Coronary artery (tissue), 2 donors: ENCODE measurements around the gene HS1BP3.

Experiments used
- DNase-seq: peaks from one replicate; pipeline ENCODE4 v3.0.0-alpha.2; 2017; ENCODE audit warnings: low spot score
- H3K27ac ChIP-seq, 2 donors: fragments of 200-600 bp; sonication (generic); one replicate each; pipeline ENCODE4 v1.5.1; 2016 to 2019
- H3K4me3 ChIP-seq: fragments of 200-600 bp; sonication (generic); 2 replicates; pipeline ENCODE4 v1.5.1; 2016; ENCODE audit warnings: mild to moderate bottlenecking, moderate library complexity
- TF ChIP-seq, protein P1 (sequence below): fragments of 200-600 bp; sonication (generic); IDR thresholded peaks from one replicate; pipeline ENCODE4 v1.5.1; 2019; ENCODE audit warnings: antibody characterized with exemption

The HS1BP3 gene

DNA sequence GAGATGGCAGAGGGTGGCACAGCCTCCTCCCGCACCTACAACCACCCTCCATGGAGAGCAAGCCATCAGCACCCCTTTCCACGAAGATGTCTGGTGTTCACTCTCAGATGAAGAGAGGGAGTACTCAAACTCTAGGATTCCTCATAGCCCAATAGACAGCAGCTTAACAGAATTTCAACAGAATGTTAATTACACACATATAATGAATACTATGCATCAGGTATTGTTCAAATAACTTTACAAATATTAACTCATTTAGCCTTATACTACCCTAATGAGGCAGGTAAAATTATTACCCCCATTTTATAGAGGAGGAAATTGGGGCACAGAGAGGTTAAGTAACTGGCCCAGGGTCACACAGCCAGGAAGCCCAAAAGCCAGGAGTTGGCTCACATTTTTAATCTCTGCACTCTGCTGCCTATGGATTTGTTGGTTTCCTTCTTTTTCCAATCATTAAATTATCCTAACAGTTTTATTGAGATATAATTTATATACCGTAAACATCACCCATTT lies 39.0 kb downstream of the HS1BP3 start:
- peak overlapping the region; percentile 22 for H3K4me3 ChIP-seq
- no peak for DNase-seq
- H3K27ac ChIP-seq: peak overlapping the region; percentile 74 to 88
- TF ChIP-seq, protein P1, sequence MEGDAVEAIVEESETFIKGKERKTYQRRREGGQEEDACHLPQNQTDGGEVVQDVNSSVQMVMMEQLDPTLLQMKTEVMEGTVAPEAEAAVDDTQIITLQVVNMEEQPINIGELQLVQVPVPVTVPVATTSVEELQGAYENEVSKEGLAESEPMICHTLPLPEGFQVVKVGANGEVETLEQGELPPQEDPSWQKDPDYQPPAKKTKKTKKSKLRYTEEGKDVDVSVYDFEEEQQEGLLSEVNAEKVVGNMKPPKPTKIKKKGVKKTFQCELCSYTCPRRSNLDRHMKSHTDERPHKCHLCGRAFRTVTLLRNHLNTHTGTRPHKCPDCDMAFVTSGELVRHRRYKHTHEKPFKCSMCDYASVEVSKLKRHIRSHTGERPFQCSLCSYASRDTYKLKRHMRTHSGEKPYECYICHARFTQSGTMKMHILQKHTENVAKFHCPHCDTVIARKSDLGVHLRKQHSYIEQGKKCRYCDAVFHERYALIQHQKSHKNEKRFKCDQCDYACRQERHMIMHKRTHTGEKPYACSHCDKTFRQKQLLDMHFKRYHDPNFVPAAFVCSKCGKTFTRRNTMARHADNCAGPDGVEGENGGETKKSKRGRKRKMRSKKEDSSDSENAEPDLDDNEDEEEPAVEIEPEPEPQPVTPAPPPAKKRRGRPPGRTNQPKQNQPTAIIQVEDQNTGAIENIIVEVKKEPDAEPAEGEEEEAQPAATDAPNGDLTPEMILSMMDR: no peak

DNA sequence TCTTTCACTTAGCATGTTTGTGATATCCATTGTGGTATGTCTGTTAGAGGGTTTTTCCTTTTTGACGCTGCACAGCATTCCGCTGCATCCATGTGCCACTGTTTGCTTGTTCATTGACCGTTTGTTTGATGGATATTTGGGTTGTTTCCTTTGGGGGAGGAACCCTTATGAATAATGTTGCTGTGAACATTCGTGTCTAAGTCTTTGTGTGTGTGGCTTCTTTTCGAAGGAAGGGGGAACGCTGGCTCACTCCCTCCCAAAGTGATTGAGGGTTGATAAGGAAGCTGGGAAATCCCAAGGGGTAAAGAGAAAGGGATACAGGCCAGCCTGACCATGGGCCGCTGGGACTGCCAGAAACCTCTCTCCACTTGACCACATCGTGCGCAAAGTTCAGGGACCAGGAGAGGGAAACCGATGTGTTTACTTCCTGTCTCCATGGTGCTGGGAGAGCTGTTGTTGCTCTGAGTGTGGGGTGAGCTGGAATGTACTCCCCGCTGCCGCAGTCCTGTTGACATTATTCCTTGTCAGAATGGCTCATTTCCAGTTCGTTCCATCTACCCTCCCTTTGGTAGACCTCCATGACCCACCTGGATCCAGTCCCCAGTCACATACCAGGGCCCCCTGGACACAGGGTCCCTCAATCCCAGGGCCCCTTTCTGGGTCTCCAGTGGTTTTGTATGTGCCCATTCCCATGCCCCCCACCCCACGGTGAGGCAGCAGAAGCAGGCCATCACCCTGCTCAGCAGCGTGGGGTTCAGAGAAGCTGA lies 39.6 kb downstream of the HS1BP3 start:
- Histone ChIP-seq H3K27ac (peak overlapping the region; percentile 74 to 88), H3K4me3 (peak overlapping the region; percentile 22)
- DNase-seq: peak; percentile 96
- TF ChIP-seq, protein P1: no peak

DNA sequence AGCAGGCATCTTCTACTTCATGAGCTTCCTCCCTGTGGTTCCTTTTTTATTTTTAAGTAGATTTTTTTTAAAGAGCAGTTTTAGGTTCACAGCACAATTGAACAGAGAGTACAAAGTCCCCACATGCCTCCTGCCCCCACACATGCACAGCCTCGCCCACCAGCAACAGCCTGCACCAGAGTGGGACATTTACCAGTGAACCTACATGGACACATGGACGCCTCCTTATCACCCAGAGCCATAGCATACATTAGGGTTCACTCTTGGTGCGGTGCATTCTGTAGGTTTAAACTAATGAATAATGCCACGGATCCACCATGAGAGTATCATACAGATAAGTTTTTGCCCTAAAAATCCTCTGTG lies 40.9 kb downstream of the HS1BP3 start:
- H3K4me3 ChIP-seq: no peak overlapping the region
- DNase-seq: no peak
- TF ChIP-seq, protein P1: no peak
- no peak overlapping the region for H3K27ac ChIP-seq

DNA sequence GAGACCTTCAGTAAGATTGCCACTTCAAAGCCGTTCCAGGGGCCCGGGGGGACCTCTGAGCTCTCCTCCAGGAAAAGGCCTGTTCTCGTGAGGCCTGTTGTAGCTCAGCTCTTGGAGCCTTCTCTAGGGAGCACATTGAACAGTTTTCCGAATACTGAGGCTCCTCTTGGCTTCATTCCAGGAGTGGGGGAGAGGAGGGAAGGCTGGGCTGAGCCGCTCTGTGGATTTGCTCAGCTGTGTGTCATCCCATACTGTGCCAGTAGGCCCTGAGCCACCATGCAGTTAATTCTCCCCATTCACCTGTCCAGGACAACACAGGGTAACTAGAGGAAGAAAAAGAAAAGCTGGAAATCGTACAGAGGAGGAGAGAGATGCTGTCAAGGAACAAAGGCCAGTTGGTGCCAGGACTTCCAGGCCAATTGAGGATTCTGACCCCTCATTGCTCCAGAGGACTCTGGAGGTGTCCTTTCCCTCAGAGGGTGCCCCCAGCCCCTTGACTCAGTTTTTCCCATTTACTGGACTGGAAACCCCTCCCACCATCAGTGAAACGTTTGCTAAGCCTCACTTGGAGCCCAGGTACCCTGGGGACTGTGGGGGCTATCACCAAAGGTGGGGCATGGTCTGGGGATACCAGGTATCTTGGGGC lies 41.4 kb downstream of the HS1BP3 start:
- Histone ChIP-seq H3K27ac (peak overlapping the region in 1 of 2 donors; percentile 0), H3K4me3 (no peak overlapping the region)
- peak; percentile 73 for DNase-seq
- TF ChIP-seq, protein P1: no peak

DNA sequence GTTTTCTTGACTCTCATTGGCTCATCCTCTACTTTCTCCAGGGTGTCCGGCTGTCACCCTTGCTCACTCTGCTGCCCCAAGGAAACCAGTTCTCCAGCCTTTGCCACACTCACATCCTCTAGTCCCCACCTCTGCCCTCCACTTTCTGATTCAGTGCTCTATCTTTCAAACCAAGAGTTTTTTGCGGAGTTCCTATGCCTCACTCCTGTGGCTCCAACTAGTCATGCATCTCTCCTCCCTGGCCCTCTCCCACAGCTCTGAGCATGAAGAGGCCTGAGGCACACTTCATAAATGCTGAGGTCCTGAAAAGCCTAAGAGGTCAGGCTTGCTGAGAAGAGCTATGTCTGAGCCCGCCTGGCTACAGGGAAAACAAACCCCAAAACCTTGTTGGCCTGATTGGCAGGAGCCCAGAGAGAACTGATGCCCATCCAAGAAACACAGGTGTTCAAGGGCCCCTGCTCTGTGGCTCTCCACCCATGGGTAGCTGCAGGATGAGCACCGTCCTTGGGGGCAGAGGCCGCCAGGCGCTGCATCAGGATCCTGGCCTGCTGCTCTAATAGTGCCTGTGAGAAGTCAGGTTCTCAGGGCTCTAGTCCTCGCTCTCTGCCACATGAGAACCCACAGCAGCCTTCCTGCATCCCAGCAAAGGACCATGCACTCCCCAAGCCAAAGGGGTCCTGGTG lies 42.1 kb downstream of the HS1BP3 start:
- TF ChIP-seq, protein P1: no peak
- Histone ChIP-seq H3K27ac (peak overlapping the region in 1 of 2 donors; percentile 0), H3K4me3 (no peak overlapping the region)
- DNase-seq: no peak

DNA sequence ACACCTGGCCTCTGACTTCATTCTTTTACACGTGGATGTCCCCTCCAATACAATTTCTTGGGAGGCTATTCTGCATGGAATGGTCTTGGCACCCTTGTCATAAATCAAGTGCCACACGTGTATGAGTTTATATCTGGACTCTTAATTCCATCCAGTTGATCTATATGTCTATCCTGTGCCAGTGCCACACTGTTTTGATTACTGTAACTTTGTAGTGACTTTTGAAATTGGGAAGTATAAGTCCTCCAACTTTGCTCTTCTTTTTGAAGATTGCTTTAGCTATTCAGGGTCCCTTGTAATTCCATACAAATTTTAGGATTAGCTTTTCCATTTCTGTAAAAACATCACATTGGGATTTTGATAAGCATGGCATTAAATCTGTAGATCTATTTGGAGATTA lies 43.5 kb downstream of the HS1BP3 start:
- Histone ChIP-seq H3K4me3 (no peak overlapping the region), H3K27ac (no peak overlapping the region)
- TF ChIP-seq, protein P1: no peak
- DNase-seq: no peak
